HG03135 (cell line): ENCODE measurements around the gene RAET1G.
"Not testable (repeated sequence)": the region's sequence is repeated elsewhere in the genome, so short reads cannot be mapped to it uniquely, and the experiment has no call there.

ENCODE experiments used
- ATAC-seq: cut with Tn5 transposase; IDR thresholded peaks from one replicate; pipeline ENCODE4 v1.9.1; 2021; ENCODE audit warnings: mild to moderate bottlenecking, moderate library complexity; ENCODE audit not compliant: unreplicated experiment

Gene RAET1G, protein sequence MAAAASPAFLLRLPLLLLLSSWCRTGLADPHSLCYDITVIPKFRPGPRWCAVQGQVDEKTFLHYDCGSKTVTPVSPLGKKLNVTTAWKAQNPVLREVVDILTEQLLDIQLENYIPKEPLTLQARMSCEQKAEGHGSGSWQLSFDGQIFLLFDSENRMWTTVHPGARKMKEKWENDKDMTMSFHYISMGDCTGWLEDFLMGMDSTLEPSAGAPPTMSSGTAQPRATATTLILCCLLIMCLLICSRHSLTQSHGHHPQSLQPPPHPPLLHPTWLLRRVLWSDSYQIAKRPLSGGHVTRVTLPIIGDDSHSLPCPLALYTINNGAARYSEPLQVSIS

DNA sequence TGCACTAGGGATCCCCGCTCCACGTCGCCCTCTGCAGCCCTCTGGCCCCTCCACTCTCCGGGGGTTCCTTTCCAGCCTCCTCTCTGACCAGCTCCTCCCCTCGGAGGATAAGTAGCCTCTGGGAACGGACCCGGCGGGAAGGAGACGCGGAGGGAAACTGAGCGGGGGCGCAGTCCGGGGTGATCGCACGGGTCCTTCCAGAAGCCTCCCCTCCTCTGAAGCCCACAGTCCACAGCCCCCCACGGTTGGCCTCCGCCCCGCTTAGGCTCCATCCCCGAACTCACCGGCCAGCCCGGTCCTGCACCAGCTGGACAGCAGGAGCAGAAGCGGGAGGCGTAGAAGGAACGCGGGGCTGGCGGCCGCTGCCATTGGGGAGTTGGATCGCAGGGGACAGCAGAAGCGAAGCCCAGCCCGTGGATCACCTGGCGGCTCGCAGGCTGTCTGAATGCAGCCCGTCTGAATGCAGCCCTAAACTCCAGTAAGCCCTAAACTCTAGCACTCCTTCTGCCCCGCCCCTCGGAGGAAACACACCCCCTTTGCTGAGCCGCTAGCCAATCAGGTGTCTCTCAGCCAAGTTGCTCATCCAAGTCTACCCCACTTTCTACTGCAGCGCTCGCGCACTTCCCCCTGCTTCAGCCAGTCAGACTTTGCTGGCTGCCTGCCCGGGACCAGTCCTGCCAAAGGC lies at the start of gene RAET1G:
Gene RAET1G, minus strand, starts transcription at position 480 of the 685 bp plus-strand sequence. Its CDS starts 111 bp downstream, at position 369.
- no peak for ATAC-seq

DNA sequence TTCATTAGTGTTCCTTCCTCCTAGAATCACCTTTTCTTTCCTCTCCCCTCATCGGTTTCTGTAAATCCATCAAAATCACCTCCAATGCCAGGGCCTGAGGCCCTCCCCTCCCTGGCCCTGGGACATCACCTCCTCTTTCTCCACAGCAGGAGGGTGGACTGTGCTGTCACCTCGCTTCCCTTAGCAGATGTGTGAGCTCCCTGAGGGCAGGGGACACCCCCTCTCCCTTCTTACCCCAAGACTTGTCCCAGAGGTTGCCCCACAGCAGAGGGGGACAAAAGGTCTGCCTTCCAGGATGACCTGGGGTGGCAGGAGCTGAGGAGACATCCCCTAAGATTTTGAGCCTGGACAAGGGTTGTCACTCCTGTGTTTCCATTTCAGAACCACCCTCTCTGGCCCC lies 46.7 kb upstream of the RAET1G start:
- no peak for ATAC-seq

GRCh38 chr6:149968909-149969308 lies 46.0 kb upstream of the RAET1G start:
- ATAC-seq = not testable (repeated sequence)

GRCh38 chr6:149967999-149968398 lies 45.1 kb upstream of the RAET1G start:
- not testable (repeated sequence) for ATAC-seq

DNA sequence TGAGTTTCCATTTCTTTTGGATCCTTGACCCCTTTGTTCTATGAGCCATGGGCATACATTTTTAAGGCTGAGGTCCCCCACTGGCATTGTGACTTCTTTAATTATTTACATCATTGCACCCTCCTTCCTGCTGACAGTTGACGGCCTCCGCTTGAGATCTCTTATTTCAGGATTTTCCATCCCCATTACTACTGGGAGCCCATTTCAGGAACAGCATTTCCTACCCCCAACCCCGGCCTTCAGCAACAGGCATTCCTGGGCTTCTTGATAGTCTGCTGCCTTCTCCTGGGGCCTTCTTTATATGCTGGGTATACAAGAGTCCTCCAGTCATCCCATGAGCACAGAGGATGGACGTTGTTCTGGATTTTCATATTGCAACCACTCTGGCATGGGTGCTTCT lies 44.7 kb upstream of the RAET1G start:
- ATAC-seq = no peak

- ATAC-seq = not testable (repeated sequence)
Observed at GRCh38 chr6:149966319-149966718, 43.4 kb upstream of the RAET1G start.

DNA sequence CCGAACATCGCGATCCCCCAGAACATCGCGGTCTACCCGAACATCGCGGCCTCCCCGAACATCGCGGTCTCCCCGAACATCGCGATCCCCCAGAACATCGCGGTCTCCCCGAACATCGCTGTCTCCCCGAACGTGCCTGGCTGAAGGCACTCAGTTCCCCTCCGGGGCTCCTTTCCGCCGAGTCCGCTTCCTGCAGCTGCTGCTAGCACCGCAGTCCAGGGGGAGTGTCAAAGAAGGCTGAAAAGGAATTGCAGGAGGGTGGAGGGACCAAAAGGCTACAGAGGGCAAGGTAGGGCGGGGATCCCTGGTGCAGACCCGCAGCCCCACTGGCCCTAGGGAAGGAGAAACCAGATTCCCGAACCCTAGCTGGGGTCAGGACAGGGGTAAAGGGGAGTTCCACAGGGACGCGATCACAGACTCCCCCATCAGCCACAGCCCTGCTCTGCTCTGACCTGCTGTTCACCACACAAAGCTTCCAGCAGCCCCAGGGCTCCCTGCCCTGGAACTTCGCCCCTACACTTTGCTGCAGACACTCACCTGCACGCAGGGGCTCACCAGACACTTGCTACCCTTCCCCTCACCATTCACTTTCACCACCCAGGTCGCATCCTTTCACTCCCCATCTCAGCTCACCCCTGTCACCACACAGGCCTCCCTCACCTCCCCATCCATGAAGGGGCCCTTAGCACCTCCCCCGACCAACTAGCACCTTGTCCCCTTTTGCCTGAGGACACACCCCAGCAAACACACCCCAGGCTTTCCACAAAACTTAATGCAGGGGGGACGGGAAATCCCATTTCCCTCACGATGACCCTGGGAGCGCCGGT lies 42.5 kb upstream of the RAET1G start:
- ATAC-seq = no peak

DNA sequence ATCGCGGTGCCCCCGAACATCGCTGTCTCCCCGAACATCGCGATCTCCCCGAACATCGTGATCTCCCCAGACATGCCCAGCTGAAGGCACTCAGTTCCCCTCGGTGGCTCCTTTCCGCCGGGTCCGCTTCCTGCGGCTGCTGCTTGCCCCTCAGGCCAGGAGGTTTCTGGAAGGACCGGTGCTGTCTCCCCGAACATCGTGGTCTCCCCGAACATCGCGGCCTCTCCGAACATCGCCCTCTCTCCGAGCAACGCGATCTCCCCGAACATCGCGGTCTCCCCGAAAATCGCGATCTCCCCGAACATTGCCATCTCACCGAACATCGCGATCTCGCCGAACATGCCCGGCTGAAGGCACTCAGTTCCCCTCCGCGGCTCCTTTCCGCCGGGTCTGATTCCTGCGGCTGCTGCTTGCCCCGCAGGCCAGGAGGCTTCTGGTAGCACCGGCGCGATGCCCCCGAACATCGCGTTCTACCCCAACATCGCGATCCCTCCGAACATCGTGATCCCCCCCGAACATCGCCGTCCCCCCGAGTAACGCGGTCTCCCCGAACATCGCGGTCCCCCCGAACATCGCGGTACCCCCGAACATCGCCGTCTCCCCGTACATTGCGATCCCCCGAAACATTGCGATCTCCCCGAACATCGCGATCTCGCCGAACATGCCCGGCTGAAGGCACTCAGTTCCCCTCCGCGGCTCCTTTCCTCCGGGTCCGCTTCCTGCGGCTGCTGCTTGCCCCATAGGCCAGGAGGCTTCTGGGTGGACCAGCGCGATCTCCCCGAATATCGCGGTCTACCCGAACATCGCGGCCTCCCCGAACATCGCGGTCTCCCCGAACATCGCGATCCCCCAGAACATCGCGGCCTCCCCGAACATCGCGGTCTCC lies 41.6 kb upstream of the RAET1G start:
- ATAC-seq = no peak

- no peak for ATAC-seq
Observed at GRCh38 chr6:149963462-149964307, 40.8 kb upstream of the RAET1G start, which contains the start of gene ULBP1. ULBP1 (plus strand) TSS chr6:149963943; CDS start chr6:149964050, 107 bp downstream.

- no peak for ATAC-seq
Observed at GRCh38 chr6:149963212-149963461, 40.2 kb upstream of the RAET1G start.

- no peak for ATAC-seq
Observed at GRCh38 chr6:149962461-149963211, 39.7 kb upstream of the RAET1G start.

DNA sequence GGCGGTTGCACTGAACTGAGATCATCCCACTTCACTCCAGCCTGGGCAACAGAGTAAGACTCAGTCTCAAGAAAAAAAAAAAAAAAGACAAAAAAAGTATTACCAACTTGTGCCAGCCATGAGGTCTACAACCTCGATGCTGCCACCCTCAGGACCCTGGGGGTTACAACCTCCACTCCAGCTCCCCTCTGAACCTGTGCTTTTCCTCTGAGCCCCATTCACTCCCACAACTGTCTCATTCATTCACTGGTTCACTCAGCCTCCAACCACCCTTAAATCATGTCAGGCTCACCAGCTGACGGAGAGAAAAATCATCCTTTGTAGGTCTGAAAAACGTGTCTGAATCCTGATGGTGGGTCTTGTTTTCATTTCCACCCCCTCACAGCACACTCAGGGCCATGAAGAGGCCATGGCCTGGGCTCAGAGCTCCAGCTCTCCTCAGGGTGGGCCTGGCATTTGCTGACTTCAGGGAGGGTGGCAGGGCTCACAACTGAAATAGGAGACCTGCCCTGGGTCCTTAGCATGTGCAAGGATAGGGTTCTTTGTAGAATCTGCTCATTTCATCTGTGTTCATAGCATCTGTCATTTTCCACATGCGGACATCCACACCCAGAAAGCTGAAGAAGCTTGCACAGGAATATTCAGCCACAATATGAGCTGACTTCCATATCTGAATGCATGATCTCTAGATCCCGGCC lies 39.0 kb upstream of the RAET1G start:
- no peak for ATAC-seq

DNA sequence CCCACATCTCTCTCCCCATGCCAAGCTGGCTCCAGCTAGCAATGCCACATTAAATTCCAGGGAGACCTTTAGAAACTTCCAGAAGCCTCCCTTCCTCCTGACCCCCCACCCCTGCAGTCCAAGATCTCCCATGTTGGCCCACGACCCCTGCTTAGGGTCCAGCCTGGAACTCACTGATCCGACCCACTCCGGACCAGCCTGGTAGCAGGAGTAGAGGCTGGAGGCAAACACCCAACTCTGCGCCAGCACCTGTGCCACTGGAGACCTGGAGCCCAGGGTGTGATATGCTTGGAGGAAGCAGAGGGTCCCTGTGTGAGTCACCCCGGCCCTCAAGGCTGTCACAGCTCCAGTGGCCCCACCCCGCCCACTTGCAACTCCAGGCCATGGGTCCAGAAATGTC lies 37.6 kb upstream of the RAET1G start:
- no peak for ATAC-seq

- not testable (repeated sequence) for ATAC-seq
Observed at GRCh38 chr6:149959806-149960205, 36.9 kb upstream of the RAET1G start.

- ATAC-seq = not testable (repeated sequence)
Observed at GRCh38 chr6:149958124-149958523, 35.2 kb upstream of the RAET1G start.

DNA sequence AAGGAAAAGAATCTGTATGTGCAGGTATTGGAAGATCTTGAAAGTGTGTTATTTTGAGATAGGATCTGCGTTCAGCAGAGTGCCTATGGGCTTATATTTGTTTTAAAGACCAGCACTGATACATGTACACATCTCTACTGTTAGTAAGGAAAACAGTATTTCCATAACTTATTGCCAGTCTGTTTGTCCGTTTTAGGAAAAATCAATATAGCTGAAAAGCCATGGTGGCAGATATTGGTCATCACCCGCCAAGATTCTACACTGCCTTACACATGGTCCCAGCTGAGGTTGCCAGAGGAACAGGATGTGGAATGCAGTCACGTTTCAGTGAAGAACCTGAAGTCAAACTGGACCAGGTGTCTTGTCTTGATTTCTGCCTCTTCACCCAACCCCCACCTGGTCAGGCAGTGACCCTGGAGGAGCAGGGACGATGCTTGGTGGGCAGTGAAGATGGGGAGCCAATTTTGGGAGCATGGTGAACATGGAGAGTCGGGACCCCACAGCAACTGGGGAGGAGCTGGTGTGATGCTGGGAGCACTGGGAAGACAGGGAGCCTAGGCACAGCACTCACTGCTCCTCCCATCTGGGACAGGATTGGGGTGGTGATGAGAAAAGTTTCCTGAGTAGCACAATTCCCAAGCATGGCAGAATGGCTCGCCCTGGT lies 32.9 kb upstream of the RAET1G start:
- not testable (repeated sequence) for ATAC-seq

- ATAC-seq = not testable (repeated sequence)
Observed at GRCh38 chr6:149954984-149955653, 32.2 kb upstream of the RAET1G start.
